SU-DHL-6 (cell line): ENCODE measurements around the gene OLIG2.

Source experiments
- H2AFZ ChIP-seq: fragments of 200-600 bp; sonication (generic); 2 replicates; pipeline ENCODE4 v1.6.1; 2014; ENCODE audit warnings: low read depth, mild to moderate bottlenecking, moderate library complexity, mixed read lengths, antibody characterized with exemption, low read length; ENCODE audit not compliant: severe bottlenecking
- H3F3A ChIP-seq: fragments of 200-600 bp; shearing (Covaris generic); 2 replicates; pipeline ENCODE4 v1.6.0; 2016; ENCODE audit warnings: antibody characterized with exemption, mild to moderate bottlenecking; ENCODE audit not compliant: insufficient read depth
- H3K27ac ChIP-seq: fragments of 200-600 bp; sonication (generic); 2 replicates; pipeline ENCODE4 v1.5.1; 2016; ENCODE audit warnings: low read depth, mild to moderate bottlenecking, low read length, moderate library complexity, mixed read lengths
- H3K27me3 ChIP-seq: fragments of 200-600 bp; sonication (generic), shearing (Covaris generic); 2 replicates; pipeline ENCODE4 v1.6.0; 2014; ENCODE audit warnings: mild to moderate bottlenecking, low read length
- H3K36me3 ChIP-seq: fragments of 200-600 bp; sonication (generic); 2 replicates; pipeline ENCODE4 v1.6.1; 2014; ENCODE audit warnings: mild to moderate bottlenecking, low read length, mixed read lengths
- H3K4me2 ChIP-seq: fragments of 300-600, 200-600 bp; shearing (Covaris generic), sonication (generic); 2 replicates; pipeline ENCODE4 v1.6.0; 2014; ENCODE audit warnings: low read length, low read depth, mild to moderate bottlenecking; ENCODE audit not compliant: poor library complexity, severe bottlenecking
- H3K4me3 ChIP-seq: fragments of 200-600 bp; sonication (generic); 2 replicates; pipeline ENCODE4 v1.5.1; 2014; ENCODE audit warnings: antibody characterized with exemption, low read length, mild to moderate bottlenecking, mixed read lengths; ENCODE audit not compliant: insufficient read depth, poor library complexity, severe bottlenecking
- H3K79me2 ChIP-seq: fragments of 200-600 bp; sonication (generic); 2 replicates; pipeline ENCODE4 v1.6.1; 2014; ENCODE audit warnings: mild to moderate bottlenecking, low read length, moderate library complexity; ENCODE audit not compliant: insufficient read depth
- H3K9ac ChIP-seq: fragments of 200-600 bp; sonication (generic); 2 replicates; pipeline ENCODE4 v1.7.0; 2014; ENCODE audit warnings: mild to moderate bottlenecking, low read length
- H3K9me2 ChIP-seq: fragments of 200-600 bp; sonication (generic); replicated peaks from 2 replicates; pipeline ENCODE4 v1.6.1; 2014; ENCODE audit warnings: low read length; ENCODE audit not compliant: insufficient read depth
- H3K9me3 ChIP-seq: fragments of 200-600 bp; sonication (generic); 2 replicates; pipeline ENCODE4 v1.6.1; 2014; ENCODE audit warnings: low read length, mixed read lengths; ENCODE audit not compliant: insufficient read depth
- H4K20me1 ChIP-seq: fragments of 200-600 bp; sonication (generic); 2 replicates; pipeline ENCODE4 v1.6.1; 2014; ENCODE audit warnings: low read depth, mild to moderate bottlenecking, antibody characterized with exemption, low read length, moderate library complexity, mixed read lengths
- EZH2phosphoT487 ChIP-seq: fragments of 200-600 bp; sonication (generic), shearing (Covaris generic); conservative IDR thresholded peaks from 2 replicates; pipeline ENCODE4 v1.6.1; 2018; ENCODE audit warnings: mild to moderate bottlenecking, antibody characterized with exemption, low read length, moderate library complexity, mixed read lengths
- TF ChIP-seq, protein P1 (sequence below): fragments of 200-600 bp; sonication (generic); IDR thresholded peaks from one replicate; pipeline ENCODE4 v1.5.1; 2017; ENCODE audit warnings: antibody characterized with exemption, mild to moderate bottlenecking, low read length, moderate library complexity; ENCODE audit not compliant: insufficient read depth, poor library complexity, severe bottlenecking

The OLIG2 gene

DNA sequence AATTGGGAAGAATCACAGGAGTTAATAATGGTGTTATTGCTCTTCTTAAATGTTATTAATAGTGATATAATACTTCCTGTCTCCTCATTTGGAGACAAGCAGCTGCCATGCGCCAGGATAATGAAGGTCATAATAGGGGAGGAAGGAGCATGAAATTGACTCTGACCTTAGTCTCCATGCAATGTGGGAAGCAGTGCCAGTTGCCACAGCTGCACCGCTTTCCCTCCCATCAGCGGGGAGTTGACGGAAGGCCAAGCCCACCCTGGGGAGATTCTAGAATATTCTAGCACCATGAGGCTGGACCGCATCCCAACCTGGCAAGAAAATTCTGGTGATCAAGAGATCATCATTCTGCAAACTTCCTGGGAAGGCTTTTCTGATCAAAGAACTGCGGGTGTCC, 33.2 kb downstream of the OLIG2 start:
- Histone ChIP-seq H4K20me1 (no peaks in the 10 kb centered on the region), H3K4me2 (no peak overlapping the region), H3K27me3 (no peaks in the 10 kb centered on the region), H2AFZ (no peak overlapping the region), H3K4me3 (no peak overlapping the region), H3K36me3 (no peaks in the 10 kb centered on the region), H3K9ac (no peak overlapping the region), H3F3A (no peaks in the 10 kb centered on the region), H3K9me2 (no peaks in the 10 kb centered on the region), H3K27ac (no peak overlapping the region), H3K79me2 (no peaks in the 10 kb centered on the region), H3K9me3 (no peaks in the 10 kb centered on the region)
- TF ChIP-seq EZH2phosphoT487: no peak

DNA sequence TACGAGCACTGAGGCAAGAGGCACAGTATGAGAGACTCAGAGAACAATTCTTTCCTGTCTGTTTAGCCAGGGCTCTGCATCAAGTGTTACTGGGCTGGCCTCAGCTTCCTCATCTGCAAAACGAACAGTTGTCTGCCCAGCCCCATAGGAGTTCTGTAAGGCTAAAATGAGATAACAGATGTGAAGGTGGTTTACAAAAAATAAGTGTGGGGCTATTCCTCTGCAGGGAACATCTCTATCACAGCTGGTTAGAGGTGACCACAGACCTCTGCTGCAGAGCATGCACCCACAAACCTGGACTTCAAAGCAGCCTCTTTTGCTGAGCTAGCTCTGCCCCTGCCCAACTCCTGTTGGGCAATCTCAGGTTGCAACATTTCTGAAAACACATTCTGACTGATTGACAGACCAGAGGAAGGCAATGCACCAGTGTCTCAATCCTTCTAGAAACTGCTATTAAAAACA, 33.7 kb downstream of the OLIG2 start:
- Histone ChIP-seq H3K9me2 (no peaks in the 10 kb centered on the region), H3K4me2 (no peak overlapping the region), H4K20me1 (no peaks in the 10 kb centered on the region), H2AFZ (no peak overlapping the region), H3K27me3 (no peaks in the 10 kb centered on the region), H3K27ac (no peak overlapping the region), H3K79me2 (no peaks in the 10 kb centered on the region), H3K9me3 (no peaks in the 10 kb centered on the region), H3K36me3 (no peaks in the 10 kb centered on the region), H3K4me3 (no peak overlapping the region), H3F3A (no peaks in the 10 kb centered on the region), H3K9ac (no peak overlapping the region)
- TF ChIP-seq, protein P1, sequence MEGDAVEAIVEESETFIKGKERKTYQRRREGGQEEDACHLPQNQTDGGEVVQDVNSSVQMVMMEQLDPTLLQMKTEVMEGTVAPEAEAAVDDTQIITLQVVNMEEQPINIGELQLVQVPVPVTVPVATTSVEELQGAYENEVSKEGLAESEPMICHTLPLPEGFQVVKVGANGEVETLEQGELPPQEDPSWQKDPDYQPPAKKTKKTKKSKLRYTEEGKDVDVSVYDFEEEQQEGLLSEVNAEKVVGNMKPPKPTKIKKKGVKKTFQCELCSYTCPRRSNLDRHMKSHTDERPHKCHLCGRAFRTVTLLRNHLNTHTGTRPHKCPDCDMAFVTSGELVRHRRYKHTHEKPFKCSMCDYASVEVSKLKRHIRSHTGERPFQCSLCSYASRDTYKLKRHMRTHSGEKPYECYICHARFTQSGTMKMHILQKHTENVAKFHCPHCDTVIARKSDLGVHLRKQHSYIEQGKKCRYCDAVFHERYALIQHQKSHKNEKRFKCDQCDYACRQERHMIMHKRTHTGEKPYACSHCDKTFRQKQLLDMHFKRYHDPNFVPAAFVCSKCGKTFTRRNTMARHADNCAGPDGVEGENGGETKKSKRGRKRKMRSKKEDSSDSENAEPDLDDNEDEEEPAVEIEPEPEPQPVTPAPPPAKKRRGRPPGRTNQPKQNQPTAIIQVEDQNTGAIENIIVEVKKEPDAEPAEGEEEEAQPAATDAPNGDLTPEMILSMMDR: no peak
- no peak for TF ChIP-seq EZH2phosphoT487

DNA sequence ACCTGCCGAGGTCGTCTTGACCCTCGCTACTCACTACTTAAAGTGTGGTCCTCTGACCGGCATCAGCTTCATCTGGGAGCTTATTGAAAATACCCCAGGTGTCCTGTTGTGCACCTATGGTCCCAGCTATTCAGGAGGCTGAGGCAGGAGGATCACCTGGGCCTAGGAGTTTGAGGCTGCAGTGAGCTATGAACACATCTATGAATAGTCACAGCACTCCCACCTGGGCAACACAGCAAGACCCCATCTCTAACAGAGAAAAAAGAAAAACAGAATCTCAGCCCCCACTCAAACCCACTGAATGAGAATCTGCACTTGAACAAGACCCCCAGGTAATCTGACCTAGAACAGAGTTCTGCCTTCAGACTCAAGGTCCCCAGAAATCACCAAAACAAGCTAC, 35.5 kb downstream of the OLIG2 start:
- Histone ChIP-seq H3K9me3 (no peaks in the 10 kb centered on the region), H3K9me2 (no peaks in the 10 kb centered on the region), H3K36me3 (no peaks in the 10 kb centered on the region), H3K9ac (no peak overlapping the region), H3K4me3 (no peak overlapping the region), H3F3A (no peaks in the 10 kb centered on the region), H4K20me1 (no peaks in the 10 kb centered on the region), H3K27me3 (no peaks in the 10 kb centered on the region), H2AFZ (no peak overlapping the region), H3K79me2 (no peaks in the 10 kb centered on the region), H3K27ac (no peak overlapping the region), H3K4me2 (no peak overlapping the region)
- TF ChIP-seq EZH2phosphoT487: no peak
- TF ChIP-seq, protein P1: no peak

DNA sequence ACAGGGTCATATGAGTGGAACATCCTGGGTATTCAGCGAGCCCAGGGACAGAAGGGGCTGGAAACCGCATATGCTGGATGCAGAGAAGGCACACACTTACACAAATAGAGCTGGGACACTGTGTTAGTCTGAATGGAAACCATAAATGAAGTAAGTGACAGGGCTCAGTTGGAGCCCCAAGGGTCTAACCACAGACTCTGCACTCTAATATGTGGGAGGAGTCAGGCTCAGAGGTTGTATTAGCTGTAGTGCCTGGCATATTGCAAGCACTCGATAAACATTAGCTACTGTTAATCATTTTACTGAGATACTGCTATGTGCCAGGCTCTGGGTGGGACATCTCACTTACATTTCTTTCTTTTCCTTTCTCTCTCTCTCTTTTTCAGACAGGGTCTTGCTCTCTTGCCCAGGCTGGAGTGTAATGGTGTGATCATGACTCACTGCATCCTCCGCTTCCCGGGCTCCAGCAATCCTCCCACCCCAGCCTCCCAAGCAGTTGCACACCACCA, 37.7 kb downstream of the OLIG2 start:
- no peak overlapping the region for H3K4me3 ChIP-seq
- no peaks in the 10 kb centered on the region for H3K27me3 ChIP-seq
- H3K79me2 ChIP-seq: no peaks in the 10 kb centered on the region
- no peaks in the 10 kb centered on the region for H3K36me3 ChIP-seq
- H3K9me2 ChIP-seq: no peaks in the 10 kb centered on the region
- TF ChIP-seq, protein P1: no peak
- TF ChIP-seq EZH2phosphoT487: no peak
- no peak overlapping the region for H3K4me2 ChIP-seq
- H4K20me1 ChIP-seq: no peaks in the 10 kb centered on the region
- no peaks in the 10 kb centered on the region for H3K9me3 ChIP-seq
- no peak overlapping the region for H3K9ac ChIP-seq
- H2AFZ ChIP-seq: no peak overlapping the region
- H3K27ac ChIP-seq: no peak overlapping the region
- H3F3A ChIP-seq: no peaks in the 10 kb centered on the region
